22Rv1 (cell line): ENCODE results near the gene TMEM176A.

Source experiments
- H3K27ac ChIP-seq: fragments of 450-650 bp; 2 replicates; pipeline ENCODE4 v1.5.1; 2017
- CTCF ChIP-seq: fragments of 450-650 bp; IDR thresholded peaks from 2 replicates; pipeline ENCODE4 v1.5.1; 2017; ENCODE audit warnings: mild to moderate bottlenecking
- ZFX ChIP-seq: fragments of 450-650 bp; IDR thresholded peaks from 2 replicates; pipeline ENCODE4 v1.6.1; 2017; ENCODE audit warnings: antibody characterized with exemption, borderline replicate concordance

Gene TMEM176A

DNA sequence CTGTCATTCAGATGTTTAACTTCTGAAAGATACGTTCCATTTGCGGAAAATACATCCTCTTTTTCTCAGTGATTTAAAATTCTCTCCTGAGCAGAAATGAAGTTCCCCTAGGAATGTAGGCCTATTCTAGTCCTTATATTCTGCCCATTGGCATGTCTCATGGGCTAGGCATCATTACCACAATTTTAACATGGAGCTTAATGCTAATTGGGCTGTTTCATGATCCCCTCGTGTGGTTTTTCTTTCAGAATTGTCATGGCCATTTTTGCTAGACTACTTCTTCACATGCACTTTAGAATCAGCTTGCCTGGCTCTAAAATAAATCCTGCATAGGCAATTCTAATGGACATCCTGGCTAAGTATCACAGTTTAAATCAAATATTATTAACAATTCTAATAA, 1.4 kb upstream of the TMEM176A start:
- no peak overlapping the region for H3K27ac ChIP-seq
- TF ChIP-seq ZFX (no peak), CTCF (no peak)

GRCh38 chr7:150799741-150800580, 608 bp upstream of the TMEM176A start, which contains the start of gene TMEM176B:
Gene TMEM176B (minus strand): TSS chr7:150800364. CDS start chr7:150796569, 3,795 bp downstream.
- no peak within 1 kb of the TSS for H3K27ac ChIP-seq
- TF ChIP-seq CTCF (no peak), ZFX (no peak)

DNA sequence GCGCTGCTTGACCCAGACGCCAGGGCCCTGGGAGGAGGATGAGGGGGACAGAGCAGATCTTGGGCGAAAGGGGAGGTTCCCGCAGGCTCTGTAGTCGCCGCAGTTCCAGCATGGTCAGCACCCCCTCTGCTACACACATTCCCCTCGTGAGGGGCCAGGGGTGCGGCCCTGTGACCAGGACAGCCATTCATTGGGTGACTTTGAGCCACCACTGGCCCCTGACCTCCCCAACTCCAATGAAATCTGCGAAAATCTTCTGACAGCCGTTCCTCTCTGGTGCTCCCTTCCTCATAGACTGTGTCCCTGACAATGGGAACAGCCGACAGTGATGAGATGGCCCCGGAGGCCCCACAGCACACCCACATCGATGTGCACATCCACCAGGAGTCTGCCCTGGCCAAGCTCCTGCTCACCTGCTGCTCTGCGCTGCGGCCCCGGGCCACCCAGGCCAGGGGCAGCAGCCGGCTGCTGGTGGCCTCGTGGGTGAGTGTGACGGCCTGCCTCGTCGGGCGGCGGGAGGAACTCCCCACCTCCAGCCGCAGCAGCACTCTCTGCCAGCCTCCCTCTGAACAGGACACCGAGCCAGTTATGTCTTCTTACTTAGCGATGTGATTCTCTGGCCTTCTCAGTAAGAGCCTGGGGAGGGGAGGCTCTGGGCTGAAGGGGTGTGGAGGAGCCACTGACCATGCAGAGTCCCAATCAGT, 825 bp downstream of the TMEM176A start:
- no peak for TF ChIP-seq ZFX
- no peak for TF ChIP-seq CTCF
- no peak overlapping the region for H3K27ac ChIP-seq

GRCh38 chr7:150801946-150802771, 1.6 kb downstream of the TMEM176A start:
- TF ChIP-seq CTCF (no peak), ZFX (no peak)
- H3K27ac ChIP-seq = no peak overlapping the region

GRCh38 chr7:150803161-150803860, 2.7 kb downstream of the TMEM176A start:
- no peak for TF ChIP-seq ZFX
- no peak for TF ChIP-seq CTCF

DNA sequence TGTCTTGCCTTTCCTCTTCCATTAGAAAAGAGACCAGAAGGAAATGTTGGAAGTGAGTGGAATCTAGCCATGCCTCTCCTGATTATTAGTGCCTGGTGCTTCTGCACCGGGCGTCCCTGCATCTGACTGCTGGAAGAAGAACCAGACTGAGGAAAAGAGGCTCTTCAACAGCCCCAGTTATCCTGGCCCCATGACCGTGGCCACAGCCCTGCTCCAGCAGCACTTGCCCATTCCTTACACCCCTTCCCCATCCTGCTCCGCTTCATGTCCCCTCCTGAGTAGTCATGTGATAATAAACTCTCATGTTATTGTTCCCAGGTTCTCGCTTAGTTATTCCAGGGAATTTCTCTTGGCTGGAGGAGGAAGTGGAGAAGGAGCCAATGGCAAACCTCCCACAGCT, 4.2 kb downstream of the TMEM176A start:
- TF ChIP-seq CTCF = no peak
- no peak for TF ChIP-seq ZFX
- no peak overlapping the region for H3K27ac ChIP-seq

More at GRCh38 chr7:150803161-150803860, 2.7 kb downstream of the TMEM176A start:
- H3K27ac ChIP-seq = no peak overlapping the region
